HG03439 (cell line): ENCODE measurements around the gene ZNF512B.
A peak's percentile ranks its signal among the peaks of the same experiment; 100 is the strongest.
"Not testable (repeated sequence)": the region's sequence is repeated elsewhere in the genome, so short reads cannot be mapped to it uniquely, and the experiment has no call there.

Source experiments
- ATAC-seq: cut with Tn5 transposase; IDR thresholded peaks from one replicate; pipeline ENCODE4 v1.9.1; 2021; ENCODE audit warnings: mild to moderate bottlenecking, moderate library complexity; ENCODE audit not compliant: unreplicated experiment

The ZNF512B gene

GRCh38 chr20:63978319-63979228 is 8.8 kb upstream of the ZNF512B start:
- peak; percentile 43 for ATAC-seq

GRCh38 chr20:63977739-63978276 is 8.1 kb upstream of the ZNF512B start:
- ATAC-seq, result no peak

- no peak for ATAC-seq
Measured at GRCh38 chr20:63976980-63977738, 7.4 kb upstream of the ZNF512B start.

- not testable (repeated sequence) for ATAC-seq
Measured at GRCh38 chr20:63976511-63976910, 6.8 kb upstream of the ZNF512B start.

- ATAC-seq, result no peak
Measured at GRCh38 chr20:63974402-63975200, 4.9 kb upstream of the ZNF512B start.

- ATAC-seq, result no peak
Measured at GRCh38 chr20:63973636-63974401, 4.1 kb upstream of the ZNF512B start.

GRCh38 chr20:63973160-63973479 is 3.4 kb upstream of the ZNF512B start:
- no peak for ATAC-seq

GRCh38 chr20:63972312-63973159 is 2.8 kb upstream of the ZNF512B start:
- no peak for ATAC-seq

- not testable (repeated sequence) for ATAC-seq
Measured at GRCh38 chr20:63971960-63972311, 2.2 kb upstream of the ZNF512B start.

GRCh38 chr20:63970714-63971431 is 1.1 kb upstream of the ZNF512B start:
- no peak for ATAC-seq

- ATAC-seq, result no peak
Measured at GRCh38 chr20:63968928-63969760, 586 bp downstream of the ZNF512B start.

GRCh38 chr20:63968136-63968927 is 1.4 kb downstream of the ZNF512B start:
- no peak for ATAC-seq

GRCh38 chr20:63967330-63968135 is 2.2 kb downstream of the ZNF512B start:
- no peak for ATAC-seq

GRCh38 chr20:63966944-63967322 is 2.8 kb downstream of the ZNF512B start:
- ATAC-seq, result no peak

- no peak for ATAC-seq
Measured at GRCh38 chr20:63966172-63966943, 3.4 kb downstream of the ZNF512B start.

- no peak for ATAC-seq
Measured at GRCh38 chr20:63964412-63964811, 5.3 kb downstream of the ZNF512B start.
